GM19328 (cell line): ENCODE results near the gene SDF4.

Source experiments
- ATAC-seq: cut with Tn5 transposase; IDR thresholded peaks from one replicate; pipeline ENCODE4 v1.9.1; 2021; ENCODE audit warnings: mild to moderate bottlenecking, moderate library complexity; ENCODE audit not compliant: unreplicated experiment

SDF4 gene

DNA sequence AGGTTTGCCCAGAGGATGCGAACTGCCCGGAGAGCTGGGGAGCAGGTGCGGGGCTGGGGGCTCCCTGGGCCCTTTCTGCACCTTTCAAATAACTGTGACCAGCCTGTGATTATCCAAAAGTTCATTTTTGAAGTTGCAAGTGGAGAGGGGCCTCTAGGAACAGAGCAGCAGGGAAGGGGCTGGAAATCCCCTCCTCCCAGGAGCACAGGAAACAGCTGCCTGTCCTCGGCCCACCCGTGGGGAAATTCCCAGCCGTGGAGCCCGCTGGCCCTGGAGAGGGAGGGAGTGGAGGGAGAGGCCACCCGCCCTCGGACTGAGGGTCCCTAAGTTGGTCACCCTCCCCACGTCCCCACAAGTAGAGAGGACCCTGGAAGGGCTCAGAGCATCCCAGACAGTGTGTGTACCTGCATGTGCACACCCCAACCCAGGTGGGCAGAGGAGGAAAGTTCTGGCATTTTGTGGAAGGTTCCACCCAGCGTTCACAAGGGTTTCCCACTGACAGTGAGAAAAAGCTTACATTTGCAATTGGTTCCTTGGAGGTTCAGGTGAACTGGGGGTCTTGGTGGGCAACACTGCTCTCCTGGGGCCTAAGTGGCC is 16.6 kb downstream of the SDF4 start:
- ATAC-seq, result no peak

DNA sequence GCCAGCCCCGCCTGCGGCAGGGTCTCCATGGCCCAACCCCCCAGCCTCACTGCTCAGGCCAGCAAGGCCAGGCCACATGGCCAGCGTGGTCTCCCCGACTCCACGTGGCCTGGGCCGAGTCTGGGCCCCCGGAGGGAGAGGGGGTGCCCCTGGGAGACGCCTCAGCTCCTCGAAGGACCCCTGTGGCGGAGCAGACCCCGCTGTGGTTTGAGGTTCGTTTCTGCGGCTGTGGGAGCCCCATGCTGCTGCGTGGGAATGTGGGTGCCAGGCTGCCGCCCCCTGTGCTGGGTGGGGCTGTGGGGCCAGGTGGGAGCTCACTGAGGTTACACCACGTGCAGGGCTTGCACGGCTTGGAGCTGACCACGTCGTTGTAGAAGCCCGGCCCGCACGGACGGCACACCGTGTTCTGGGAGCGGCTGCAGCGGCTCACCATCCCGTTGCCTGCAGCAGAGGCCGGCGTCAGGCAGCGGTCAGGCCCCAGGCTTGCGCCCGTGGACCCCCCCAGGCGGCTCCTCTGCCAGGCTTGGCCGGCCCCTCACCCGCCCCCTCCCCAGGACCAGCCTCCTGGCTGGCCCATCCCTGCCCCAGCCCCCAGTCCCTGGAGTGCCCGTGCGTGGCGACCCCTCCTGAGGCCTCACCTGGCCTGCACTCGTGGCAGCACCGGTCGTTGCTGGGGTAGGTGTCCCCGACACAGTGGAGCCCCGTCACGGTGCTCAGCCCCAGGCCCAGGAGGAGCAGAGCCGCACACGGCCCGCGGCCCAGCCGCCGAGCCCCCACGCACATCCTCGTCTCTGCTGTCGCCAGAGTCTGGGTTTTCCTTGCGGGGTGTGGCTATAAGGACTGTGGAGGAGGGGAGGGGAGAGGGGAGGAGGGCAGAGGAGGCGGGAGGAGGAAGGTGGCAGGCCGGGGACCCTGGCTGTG is 18.2 kb downstream of the SDF4 start, which contains the start of gene TNFRSF4:
Gene TNFRSF4 (minus strand): TSS at position 809 of the 921 bp plus-strand sequence. CDS start 26 bp downstream, at position 783.
- ATAC-seq, result no peak

DNA sequence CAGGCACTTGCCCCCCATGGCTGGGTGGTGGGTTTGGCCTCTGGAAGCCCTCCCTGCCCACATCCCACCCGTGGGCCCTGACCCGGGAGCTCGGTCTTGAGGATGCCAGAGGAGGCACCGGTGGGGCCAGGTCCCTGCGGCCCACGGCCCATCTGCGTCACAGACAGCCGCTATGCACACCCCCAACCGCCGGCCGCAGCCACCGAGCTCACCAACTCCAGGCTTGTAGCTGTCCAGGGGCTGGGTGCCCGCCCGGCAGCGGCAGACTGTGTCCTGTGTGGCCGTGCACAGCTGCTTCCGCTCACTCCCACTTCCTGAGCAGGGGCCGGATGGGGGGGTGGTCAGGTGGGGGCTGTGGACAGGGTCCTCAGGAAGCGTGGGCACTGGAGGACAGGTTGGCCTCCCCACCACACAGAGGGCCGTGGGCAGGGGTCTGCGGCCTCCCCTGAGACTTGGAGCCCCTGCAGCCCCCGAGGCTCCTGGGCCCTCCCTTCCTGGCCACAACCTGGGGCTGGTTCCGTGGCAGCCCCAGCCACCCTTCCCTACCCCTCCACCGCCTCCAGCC is 18.9 kb downstream of the SDF4 start:
- ATAC-seq, result no peak

DNA sequence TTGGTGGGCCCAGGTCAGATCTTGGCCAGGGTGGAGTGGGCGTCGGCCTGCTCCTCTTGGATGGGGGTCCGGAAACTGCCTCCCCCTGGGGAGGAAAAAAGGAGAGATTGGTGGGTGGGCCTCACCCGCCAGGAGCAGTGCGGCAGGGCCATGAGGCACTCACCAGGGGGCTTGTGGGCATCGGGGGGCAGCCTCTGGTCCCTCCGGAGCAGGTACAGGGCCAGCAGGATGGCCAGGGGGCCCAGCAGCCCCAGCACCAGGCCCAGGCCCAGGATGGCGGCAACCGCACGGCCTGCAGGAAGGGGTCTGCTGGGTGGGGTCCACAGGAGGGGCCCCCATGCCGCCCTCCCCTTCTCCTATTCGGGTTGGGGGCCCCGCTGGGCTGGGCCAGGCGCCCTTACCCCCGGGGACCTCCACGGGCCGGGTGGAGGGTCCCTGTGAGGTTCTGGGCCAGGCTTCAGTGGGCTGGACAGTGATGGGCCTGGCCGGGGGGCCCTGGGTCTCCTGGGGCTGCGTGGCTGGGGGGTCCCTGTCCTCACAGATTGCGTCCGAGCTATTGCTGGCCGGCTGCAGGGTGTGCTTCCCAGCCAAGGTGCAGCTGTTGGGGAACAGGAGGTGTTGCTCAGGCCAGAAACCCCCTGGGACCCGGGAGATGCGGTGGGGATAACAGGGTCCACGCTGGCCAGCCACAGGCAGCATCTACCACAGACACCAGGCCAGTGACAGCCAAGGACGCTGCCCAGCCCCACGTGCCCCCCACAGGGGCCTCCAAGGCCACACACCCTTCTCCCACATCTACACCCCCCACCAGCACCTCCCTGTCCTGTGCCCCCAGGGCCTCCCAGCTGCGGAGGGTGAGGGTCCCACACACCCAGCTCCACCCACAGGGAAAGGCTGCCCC is 20.0 kb downstream of the SDF4 start:
- ATAC-seq, result no peak

DNA sequence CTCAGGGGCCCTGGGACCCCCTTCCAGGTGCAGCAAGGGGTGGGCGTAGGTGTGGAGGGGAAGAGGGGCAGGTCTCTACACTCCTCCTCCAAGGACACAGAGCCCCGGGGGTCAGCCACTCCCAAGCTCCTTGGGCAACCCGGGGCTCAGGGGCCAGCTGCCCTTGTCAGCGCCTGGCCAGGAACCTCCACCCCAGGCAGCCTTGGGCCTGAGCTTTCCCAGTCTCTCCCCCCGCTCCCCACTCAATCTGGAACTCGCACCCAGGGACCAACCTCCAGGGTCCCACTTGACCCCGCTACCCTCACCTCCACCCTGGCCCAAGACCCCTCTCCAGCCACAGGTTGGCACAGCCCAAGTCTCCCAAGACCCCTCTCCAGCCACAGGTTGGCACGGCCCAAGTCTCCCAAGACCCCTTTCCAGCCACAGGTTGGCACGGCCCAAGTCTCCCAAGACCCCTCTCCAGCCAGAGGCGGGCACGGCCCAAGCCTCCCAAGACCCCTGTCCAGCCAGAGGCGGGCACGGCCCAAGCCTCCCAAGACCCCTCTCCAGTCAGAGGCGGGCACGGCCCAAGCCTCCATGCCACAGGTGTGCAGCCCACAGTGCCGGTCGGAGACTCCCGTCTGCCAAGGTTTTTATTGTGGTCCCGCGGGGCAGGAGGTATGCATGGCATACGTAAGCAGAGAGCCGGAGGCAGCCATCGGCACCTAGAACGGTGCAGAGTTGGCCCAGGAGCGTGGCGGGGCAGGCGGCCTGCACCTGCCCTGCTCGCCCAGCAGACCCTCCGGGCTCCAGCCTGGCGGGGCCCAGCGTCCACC is 20.9 kb downstream of the SDF4 start:
- ATAC-seq, result no peak

DNA sequence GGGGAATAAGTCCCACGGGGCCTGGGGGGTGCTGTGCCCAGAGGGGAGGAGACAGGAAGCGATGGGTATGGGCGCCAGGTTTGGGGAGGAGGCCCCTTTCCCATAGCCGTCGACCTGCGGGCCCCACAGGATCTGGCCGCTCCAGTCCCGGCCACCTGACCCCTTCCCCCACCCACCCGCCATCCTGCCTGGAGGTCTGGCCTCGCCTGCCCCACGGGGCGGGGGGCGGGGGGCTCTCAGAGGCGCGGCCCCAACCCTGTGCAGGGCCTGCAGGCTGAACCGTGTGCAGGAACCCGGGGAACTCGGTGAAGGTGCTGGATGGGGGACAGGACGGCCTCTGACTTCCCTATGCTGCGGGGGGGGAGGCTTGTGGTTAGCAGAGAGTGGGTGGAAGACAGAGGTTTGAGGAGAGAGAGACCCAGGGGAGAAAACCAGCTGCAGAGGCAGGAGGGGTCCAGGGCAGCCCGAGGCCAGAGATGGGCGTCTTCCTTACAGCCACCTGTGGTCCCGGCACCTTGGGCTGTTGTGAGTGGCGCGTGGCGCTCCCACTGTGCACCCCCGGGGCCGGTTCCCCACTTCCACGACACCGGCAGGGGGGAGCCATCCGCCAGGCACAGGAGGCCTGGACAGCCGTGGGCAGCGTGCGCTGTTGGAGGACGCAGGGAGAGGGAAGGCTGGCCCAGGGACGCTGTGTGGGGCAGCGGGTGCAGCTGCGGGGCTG is 22.9 kb downstream of the SDF4 start:
- no peak for ATAC-seq

DNA sequence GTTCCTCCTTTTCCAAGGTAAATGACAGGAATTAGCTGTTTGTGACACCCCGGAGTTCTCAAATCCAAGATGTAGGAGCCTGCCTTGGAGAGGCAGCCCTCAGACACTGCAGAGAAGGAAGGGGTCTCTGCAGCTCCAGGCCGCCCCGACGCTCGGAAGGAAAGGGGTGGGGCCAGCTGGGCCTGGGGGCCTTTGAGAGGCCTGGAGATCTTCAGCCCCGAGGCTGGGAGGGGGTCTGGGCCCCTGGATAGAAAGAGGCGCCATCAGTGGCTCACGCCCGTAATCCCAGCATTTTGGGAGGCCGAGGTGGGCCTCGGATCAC is 24.3 kb downstream of the SDF4 start:
- no peak for ATAC-seq

DNA sequence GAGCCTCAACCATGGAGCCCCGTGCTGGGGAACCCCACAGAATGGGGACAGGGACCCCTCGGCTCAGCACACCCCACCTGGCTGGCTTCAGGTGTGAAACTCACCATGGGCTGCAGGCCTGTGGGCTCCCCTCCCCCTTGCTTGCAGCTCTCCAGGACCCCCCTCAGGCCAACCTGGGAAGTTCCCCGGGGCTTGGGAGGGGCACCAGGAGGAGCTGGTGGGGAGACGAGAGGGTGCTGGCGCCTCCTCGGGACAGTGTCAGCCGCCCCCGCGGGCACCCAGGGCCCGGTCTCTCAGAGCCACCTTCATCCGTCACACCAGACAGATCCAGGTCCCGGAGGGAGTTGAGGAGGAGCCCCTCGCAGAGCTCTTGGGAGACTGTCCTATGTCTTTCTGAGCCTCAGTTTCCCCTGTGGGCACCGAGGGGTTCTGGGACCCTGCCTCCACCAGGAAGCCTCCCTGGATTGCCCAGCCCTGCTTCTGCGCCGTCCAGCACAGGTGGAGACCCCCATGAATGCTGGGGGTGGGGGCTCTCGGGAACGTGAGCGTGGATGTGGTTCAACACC is 24.8 kb downstream of the SDF4 start:
- ATAC-seq, result no peak

DNA sequence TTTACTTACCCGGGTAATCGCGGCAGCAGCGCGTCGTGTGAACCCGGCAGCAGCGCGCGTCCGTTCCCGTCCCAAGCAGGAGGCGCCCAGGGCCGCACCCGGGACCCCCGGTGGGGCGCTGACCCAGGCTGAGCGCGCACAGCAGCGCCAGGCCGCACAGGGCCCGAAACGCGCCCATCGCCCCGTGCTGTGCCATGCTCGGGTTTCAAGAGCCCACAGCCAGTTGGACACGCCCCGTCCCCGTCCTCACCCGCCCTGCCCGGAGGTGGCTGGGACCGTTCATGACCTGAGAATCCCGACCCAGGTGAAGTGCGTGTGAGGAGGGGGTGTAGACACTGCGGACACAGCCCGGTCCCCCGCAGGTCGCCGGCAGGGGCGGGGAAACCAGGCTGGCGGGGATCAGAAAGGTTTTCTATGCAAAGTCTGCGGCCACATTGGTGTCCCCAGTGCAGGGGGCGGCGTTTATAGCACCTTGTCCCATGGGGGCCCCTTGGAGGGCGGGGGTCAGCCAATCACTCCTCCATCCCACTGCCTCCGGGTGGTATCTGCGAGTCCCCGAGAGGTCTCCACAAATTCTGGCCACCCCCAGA is 25.3 kb downstream of the SDF4 start, which contains the start of gene TNFRSF18:
Gene TNFRSF18 (minus strand): TSS at position 217 of the 590 bp plus-strand sequence. CDS start 21 bp downstream, at position 196.
- no peak for ATAC-seq

DNA sequence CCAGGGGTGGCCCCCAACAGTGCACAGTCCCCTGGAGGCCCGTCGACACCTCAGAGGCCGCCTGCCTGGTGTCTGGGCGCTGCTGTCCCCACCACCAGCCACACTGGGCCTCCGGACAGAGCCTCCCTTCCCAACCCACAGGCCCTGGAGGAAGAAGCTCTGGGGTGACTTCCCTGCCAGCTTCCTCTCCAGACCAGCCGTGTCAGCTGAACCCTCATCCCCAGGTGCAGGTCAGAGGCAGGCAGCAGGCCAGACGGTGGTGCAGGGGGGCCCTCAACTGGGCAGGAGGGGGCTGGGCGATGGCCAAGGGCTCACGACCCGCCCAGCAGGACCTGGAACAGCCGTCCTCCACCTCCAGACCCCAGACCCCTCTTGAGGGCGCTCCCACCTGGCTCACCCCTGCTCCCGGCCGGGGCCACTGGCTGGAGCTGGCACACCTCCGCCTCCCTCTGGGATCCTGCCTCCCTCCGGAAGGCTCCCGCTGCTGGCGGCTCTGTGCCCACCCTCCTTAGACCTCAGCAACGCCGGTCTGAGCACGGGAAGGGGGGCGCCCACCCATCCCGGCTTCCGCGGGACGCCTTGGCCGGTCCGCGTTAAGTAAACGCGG is 25.9 kb downstream of the SDF4 start:
- no peak for ATAC-seq

DNA sequence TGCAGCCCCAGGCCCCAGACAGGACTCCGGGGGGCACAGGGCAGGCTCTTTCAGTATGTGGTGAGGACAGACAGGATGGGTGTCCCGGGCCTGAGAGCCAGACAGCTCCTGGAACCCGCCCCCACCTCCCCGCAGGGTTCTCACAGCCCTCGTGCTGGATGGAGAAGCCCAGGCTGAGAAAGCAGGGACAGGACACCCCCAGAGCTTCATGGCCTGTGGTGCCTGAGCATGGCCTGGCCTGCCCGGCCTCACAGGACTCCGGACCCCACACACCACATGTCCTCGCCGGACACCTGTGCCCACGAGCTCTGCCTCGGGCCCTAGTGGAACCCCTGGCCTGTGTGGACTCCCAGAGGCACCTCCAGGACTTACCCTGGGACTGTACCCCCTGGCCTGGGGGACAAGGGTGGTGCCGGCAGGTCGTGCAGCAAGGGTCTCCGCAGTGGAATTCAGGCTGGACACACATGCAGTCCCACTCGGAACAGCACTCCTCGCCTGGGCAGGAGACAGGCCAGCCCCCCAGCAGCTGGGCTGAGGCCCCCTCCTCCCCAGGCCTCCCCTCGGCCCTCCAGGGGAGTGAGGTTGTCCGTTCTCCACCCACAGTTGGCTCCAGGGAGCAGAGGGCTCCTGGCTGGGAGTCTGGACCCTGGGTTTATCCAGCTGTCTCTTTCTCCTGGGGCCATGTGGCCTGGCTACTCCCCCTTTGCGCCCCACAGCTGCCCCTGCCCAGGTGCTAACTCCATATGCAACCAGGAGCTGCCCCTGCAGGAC is 26.6 kb downstream of the SDF4 start:
- ATAC-seq, result no peak

DNA sequence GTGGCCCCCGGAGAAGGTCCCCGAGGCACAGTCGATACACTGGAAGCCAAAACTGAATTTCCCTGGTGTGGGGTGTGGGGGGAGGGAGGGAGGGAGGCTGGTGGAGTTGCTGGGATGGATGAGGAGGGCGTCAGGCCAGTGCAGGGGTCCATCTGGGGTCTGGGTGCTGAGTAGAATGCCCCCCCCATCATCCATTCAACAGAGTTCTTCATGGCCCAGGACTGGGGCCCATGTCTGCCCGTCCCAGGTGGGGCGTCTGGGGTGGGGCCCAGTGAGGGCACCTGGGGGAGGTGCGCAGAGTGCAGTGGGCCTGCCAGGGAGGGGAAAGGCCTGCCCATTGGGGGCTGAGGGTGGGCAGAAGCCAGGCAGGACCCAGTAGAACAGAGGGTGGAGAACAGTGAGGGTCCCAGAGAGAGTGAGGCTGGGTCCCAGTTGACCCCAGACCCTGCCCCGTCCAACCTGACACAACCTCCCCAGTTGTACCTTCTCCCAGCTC is 27.3 kb downstream of the SDF4 start:
- ATAC-seq, result no peak

DNA sequence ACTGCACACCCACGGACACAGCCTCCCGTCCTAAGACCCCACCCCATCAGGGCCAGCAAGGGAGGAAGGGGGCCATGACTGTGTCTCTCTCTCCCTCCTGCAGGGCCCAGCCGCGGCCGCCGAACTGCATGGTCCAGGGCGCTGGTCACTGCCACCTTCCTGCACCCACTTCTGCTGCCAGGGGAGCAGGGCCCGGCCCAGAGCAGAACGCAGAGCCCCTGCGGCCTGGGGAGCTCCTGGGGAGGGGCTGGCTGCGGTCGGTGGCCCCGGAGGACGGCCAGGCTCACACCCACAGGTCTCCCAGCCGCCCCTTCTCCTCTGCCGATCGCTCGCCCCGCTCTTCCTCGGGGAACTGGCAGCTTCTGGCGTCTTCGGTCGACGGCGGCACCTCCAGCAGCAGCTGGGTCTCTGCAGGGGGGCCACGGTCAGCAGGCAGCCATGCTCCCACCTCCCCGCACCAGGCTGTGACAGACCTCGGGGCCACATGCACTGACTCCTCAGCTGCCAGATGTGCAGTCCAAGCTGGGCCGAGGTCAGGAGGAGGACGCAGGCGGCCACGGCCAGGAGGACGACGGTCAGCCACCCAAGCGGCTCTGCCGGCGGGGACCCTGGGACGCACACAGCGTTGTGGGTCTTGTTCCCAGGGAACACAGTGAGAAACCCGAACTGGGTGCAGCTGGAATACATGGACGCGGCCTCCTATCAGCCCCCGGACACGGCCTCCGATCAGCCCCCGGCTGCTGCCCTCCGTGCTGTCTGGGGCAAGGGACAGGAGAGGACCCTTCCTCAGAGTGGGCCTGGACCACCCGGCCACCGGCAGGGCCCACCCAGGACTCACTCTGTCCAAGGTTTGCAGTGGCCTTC is 28.0 kb downstream of the SDF4 start:
- ATAC-seq, result no peak

DNA sequence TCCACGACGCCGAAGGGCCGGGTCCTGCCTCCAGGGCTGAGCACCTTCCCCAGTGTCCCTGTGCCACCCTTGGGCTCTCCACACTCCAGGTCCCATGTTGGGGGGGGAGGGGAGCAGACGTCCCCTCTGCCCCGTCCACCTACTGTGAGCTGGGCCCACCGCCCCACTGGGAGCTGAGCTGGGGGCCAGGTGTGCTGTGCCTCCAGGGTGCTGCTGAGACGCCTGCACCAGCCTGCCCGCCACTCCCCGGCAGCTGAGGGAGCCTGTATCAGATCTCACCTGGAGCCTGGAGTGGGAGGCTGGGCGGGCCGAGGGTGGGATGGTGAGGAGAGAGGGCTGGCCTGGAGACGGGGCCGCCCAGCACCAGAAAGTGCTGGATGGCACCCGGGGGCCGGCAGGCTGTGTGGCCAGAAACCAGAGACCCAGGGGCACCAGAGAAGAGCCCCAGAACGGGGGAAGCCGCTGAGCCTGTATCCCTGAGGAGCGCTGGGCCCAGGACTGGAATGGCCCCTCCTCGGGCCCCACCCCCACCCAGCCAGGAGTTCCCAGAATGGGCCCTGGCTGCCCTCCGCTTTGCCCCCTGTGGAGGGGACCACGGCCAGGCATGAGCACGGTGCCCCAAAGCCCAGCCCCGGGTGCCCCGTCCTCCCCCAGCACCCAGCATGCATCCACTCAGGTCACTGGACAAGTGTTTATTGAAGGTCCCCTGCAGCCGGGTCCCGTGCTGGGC is 28.8 kb downstream of the SDF4 start:
- no peak for ATAC-seq

DNA sequence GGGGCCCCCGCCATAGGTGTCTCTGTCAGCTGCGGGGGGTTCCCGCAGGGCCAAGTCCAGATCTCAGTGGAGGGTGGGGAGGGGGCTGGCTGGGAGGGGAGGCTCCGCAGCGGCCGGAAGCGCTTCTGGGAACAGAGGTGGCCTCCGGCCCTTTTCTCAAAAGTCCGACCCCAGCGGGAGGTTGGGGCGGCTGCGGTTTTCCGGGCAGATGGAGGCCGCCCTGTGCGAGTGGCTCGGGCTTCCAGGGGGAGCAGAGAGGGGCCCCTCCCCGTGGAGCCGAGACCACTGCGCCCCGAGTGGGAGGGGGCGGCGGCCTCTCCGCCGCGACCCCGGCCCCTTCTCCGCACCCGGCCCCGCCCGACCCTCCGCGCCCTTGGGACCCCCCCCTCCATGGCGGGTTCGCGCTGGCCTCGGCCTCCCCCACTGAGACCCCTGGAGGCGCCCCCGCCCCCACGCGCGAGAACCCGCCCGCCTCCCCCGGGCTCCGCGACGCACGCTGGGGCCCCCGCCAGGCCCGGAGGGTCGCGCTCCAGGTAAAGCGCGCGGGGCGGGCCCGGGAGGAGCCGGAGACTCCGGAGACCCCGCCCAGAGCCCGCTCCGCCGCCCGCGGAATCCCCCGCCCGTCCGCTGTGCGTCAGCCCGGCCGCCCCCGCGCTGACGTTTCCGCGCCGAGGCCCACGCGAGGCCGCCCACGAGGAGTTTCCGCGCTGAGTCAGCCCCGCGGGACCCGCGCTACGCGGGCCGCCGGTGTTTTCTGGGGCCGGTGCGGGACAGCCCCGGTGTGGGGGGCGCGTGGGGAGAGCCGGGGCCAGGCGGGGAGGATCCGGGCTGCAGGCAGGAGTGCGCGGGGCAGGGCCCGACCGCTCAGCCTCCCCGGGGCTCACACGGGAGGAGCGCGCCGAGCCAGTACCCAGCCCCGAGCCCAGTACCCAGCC is 30.7 kb downstream of the SDF4 start:
- no peak for ATAC-seq
